GM21717 (cell line): Measurements from ENCODE around the gene KMO.

Experiments
- ATAC-seq: cut with Tn5 transposase; IDR thresholded peaks from one replicate; pipeline ENCODE4 v1.9.1; 2021; ENCODE audit warnings: mild to moderate bottlenecking, moderate library complexity; ENCODE audit not compliant: unreplicated experiment

Gene KMO

GRCh38 chr1:241592273-241592958, 60.2 kb downstream of the KMO start:
- ATAC-seq: peak; percentile 88

GRCh38 chr1:241593186-241593585, 61.0 kb downstream of the KMO start:
- ATAC-seq: no peak

DNA sequence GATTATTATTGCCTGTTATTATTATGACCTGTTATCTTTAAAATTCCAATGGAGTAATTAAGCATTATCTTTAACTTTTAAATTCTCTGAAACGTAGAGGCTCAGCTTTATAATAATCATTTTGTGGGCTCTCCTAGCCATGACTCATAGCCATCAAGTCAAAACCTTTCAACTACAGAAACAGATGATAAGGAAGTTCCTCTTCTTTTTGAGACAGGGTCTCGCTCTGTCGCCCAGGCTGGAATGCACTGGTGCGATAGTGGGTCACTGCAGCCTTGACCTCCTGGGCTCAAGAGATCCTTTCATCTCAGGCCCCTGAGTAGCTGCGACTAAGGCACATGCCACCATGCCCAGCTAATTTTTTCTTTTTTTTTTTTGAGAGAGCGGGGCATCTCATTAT, 64.5 kb downstream of the KMO start:
- no peak for ATAC-seq

DNA sequence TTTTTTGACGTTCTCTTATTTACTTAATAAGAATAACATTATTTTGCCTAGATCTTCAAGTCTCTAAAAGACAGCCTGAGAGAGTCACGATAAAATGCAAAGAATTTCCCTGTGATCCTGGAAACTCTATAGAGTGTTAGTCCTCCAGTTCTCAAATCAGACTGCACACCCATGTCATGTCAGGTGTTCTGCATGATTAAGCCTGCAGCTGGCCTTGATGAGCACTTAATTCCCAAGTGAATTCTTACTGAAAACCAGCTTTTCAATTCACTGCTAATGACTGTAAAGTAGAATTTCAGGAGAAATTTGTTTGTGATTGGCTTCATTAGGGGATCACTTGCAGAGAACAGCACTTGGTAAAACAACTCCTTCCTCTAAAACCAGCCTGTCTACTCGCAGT, 66.1 kb downstream of the KMO start:
- no peak for ATAC-seq

DNA sequence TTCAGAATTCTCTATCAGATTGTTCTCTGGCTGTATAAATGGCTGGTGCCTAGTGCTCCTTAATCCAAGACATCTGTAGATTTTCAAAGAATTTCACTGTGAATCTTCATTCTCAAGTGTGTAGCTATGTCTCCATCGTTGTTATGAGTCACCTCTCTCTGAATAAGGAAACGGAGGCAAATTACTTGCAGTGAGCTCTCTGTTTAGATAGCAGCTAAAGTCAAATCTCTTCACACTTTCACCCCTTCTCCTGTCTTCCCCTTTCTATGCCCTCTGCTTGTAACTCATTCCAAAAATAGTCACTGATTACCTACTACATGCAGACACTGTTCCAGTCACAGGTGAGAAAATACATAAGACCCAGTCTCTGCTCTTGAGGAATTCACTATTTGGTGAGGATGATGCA, 68.3 kb downstream of the KMO start:
- ATAC-seq: peak; percentile 95

DNA sequence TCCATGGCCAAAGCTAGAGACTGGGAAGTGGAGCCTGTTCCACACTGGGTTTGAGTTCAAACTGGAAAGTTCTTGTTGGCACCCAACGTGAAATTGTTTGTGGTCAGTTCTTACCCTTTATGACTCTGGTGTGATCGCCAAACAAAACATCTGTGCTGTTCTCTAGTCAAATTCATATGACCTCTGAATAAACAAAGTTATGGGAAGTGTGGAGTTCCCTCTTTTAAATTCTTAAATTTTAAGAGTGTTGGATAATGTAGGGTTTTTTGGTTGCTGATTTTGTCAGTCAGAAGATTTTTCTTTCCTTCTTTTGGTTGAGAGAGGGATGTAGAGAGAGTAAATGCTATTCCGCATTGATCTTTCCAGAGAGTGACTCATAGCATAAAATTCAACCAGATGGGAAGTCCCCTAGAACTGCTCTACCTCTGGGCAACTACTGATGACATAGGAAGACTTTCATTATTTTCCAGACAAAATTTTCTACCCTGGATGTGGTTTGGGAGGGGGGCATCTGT, 71.6 kb downstream of the KMO start:
- no peak for ATAC-seq

- ATAC-seq: no peak
Measured at GRCh38 chr1:241605146-241605805, 73.1 kb downstream of the KMO start.

GRCh38 chr1:241606544-241606943, 74.4 kb downstream of the KMO start:
- ATAC-seq: no peak

GRCh38 chr1:241607497-241607896, 75.3 kb downstream of the KMO start:
- no peak for ATAC-seq

GRCh38 chr1:241608379-241609033, 76.3 kb downstream of the KMO start:
- no peak for ATAC-seq

DNA sequence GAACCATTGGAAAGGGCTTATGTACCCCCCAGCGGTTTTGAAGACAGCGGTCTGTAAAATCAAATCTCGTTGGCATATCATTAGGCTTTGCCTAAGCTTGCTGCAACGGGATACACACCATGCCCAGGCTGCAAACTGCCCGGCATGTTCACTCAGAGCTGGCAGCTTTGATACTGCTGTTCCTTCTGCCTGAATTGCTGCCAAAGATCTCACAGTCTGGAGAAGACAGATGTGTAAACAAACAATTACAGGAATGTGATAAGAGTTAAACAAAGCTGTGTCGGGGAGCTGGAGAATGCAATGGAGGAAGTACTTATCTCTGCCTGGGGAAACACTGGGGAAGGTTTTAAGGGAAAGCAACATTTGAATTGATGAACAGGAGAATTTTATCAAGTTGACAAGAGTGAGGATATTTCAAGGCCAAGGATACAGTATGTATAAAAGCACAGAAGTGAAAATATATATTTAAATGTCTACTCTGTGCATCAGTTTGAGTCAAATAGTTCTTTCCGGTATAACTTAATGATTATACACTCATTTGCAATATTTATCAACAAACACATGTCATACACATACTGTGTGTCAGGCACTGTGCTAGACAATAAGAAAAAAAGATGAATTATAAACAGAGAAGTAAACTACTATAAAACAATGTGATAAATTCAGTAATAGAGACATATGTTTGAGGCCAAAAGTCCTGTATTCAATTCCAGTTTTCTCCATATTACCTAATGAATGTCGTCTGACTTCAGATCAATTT, 78.1 kb downstream of the KMO start:
- ATAC-seq: no peak

- peak; percentile 89 for ATAC-seq
Measured at GRCh38 chr1:241611063-241611462, 78.9 kb downstream of the KMO start.

GRCh38 chr1:241611736-241612135, 79.6 kb downstream of the KMO start:
- ATAC-seq: no peak

DNA sequence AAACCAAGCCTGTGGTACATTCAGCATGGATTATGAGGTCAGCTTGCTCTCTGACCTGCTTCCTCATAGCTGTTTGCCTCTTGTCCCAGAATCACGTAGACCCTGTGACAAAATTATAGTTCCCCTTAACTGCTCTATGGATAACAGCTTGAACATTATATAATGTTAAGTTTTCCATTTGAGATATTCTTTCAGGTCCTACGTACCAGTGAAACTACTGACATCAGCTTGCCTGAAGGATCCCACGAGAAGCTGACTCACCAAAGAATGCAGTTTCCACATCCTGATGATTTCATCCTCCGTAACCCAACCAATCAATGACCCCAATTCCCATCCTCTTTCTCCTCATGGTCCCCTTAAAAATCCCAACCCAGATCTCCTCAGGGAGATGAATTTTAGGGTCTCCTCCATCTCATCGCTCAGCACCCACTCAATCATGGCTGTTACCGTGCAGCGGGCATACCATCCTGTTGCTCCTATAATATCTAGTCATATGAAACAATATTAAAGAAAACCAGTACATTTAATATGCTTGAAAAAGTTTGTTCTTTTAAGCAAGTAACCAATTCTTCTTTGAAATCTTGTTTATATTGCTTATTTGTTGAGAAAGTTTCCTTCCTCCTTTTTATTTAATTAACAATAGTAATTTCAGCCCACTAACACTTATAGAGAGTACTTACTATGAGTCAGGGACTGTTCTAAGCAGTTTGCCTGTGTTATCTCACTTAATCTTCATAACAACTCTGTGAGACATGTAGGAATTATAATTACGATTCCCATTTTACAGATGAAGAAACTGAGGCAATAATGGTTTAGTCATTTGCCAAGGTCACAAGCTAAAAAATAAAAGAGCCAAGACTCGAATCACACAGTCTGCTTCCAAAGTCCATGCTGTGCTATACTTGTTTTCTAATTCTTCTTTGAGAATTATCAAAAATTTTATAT, 80.6 kb downstream of the KMO start:
- no peak for ATAC-seq

- no peak for ATAC-seq
Measured at GRCh38 chr1:241614144-241614543, 82.0 kb downstream of the KMO start.

DNA sequence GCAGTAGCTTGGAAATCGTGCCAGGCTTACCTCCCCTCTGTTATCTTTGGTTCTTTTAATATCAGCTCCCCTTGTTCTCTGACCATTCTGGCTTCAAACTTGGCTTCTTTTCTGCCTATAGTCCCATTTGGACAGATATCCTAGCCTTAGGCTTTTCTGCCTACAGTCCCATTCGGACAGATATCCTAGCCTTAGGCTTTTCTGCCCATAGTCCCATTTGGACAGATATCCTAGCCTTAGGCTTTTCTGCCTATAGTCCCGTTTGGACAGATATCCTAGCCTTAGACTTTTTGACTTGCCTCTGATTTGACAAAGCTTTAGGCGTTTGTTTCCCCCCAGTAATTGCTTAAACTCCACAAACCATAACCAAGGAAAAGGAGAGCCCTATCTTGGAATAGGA, 82.4 kb downstream of the KMO start:
- no peak for ATAC-seq

- ATAC-seq: no peak
Measured at GRCh38 chr1:241615043-241615974, 83.1 kb downstream of the KMO start.

DNA sequence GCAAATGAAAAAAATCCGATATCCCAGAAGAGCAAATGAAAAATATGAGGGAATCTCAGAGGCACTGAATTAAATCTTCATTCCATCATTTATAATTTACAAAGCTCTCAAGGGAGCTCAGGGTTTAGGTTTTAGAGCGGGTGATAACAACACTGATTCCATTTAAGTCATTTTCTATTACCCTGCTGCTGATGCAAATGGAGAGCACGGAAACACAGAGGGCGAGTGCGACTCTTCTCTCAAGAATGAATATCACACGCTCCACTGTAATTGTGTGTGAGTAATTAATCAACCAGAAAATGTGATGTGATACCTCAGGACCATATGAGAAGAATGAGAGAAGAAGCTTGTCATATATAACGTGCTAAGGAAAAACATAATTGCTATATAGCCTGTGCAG, 85.2 kb downstream of the KMO start:
- ATAC-seq: no peak

DNA sequence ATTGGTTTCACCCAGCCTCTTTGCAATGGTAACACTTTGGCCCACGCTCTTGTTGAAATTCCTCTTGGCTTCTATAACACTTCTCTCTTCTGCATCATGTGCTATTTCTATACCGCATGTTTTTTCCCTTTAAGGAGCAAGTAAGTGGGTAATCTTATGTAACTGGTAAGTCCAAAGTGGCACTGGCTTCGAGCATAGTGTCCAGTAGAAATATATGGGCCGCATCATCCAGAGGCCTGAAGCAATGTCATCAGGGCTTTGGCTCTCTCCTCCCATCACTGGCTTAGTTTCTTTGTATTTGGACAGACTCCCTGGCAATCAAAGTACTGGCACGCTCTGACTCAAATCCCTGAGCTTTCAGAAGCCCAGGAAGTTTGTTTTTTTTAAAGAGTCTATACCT, 90.5 kb downstream of the KMO start:
- no peak for ATAC-seq
